ENCODE data around the gene C16orf96. TPM values are rescaled to one million over a fixed set of nuclear protein-coding genes. Genes with fewer than 3 reads are reported as not detected.
A peak's percentile ranks its signal among the peaks of the same experiment; 100 is the strongest.

Gene C16orf96
- total and polyA plus RNA-seq, 2 of the 8 experiments (the other 6 are each of a cell fraction or from before 2014, with no cell fraction given), result 1.0 to 1.3 TPM

DNA sequence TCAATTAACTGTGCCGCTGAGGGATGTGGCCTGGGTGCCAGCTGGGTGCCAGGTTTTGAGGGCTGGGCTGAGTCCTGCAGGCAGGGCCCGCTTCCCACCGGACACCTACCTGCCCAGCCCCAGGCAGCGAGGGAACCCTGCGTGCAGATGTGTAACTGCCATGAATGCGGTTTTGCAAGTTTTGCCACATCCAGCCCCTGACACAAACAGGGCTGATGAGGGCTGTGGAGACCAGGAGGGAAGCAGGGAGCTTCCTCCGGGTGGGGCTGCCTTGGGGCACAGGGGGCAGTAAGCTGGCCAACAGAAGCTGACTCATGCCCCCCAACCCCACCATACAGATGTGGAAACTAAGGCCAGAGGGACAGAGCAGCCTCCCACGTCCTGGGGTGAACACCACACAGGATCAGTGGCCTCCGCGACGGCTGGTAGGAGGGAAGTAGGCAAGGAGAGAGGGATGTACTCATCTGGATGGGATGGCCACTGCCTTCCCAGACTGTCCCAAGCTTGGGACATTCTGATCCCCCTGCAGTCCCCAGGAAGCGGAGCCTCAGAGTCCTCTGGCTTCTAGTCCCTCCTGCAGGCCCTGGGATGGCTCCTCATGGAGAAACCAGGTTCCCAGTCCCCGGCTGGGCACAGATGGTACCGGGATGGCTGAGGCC lies 57.0 kb downstream of the C16orf96 start:
- Histone ChIP-seq H2AK5ac (ENCODE audit: low read depth, low read length) (no peak overlapping the region; the same call in 1 of the 2 replicates), H4K20me1 (replicated peaks in 1 of 2; ENCODE audit: control insufficient read depth in 1 of 2, insufficient read depth in 2 of 2, low read length in 2 of 2) (peaks cover 10 to 21% of the 10 kb centered on the region in 2 experiments), H3K23ac (ENCODE audit: insufficient read length) (no peak overlapping the region), H2BK20ac (ENCODE audit: low read length) (no peak overlapping the region), H3K18ac (ENCODE audit: extremely low read depth, low read length) (peak overlapping the region; percentile 78; the same call in 1 of the 2 replicates), H2BK15ac (ENCODE audit: low read length) (peak overlapping the region; percentile 37; the same call in 1 of the 2 replicates), H3K4me3 (ENCODE audit: extremely low read depth in 1 of 4, insufficient read depth in 2 of 4, low read depth in 3 of 4, low read length in 4 of 4) (peak overlapping the region; percentile 83 to 87 (median 85); a peak in 7 of 8 replicates), H3K79me1 (ENCODE audit: low read depth, low read length) (peaks cover 9% of the 10 kb centered on the region; the same call in 1 of the 2 replicates), H4K8ac (ENCODE audit: extremely low read depth, insufficient read depth, low read length) (0 out of 2 replicates have a peak overlapping the region, but pooled peaks have one; percentile 73), H3K36me3 (ENCODE audit: control insufficient read depth in 2 of 4, insufficient read depth in 4 of 4, low read length in 3 of 4) (peaks cover 2 to 14% (median 7%) of the 10 kb centered on the region in 4 experiments; a peak in 4 of 8 replicates), H3K4me2 (ENCODE audit: insufficient read depth in 1 of 2, low read depth in 2 of 2, low read length in 2 of 2) (peak overlapping the region; percentile 95 to 97), H2AFZ (ENCODE audit: low read length) (no peak overlapping the region), H3K79me2 (ENCODE audit: control insufficient read depth in 1 of 2, insufficient read depth in 2 of 2, low read length in 2 of 2) (peaks cover 13 to 45% of the 10 kb centered on the region in 2 experiments; a peak in 3 of 4 replicates), H3K9ac (replicated peaks in 1 of 4; ENCODE audit: extremely low read depth in 1 of 4, low read depth in 3 of 4, low read length in 3 of 4) (peak overlapping the region in 3 of 4 experiments; percentile 86 to 95 (median 93); a peak in 5 of 7 replicates), H3K27me3 (replicated peaks in 1 of 4; ENCODE audit: control insufficient read depth in 3 of 4, extremely low read depth in 1 of 4, insufficient read depth in 3 of 4, low read length in 3 of 4) (no peaks in the 10 kb centered on the region), H3K4me1 (replicated peaks in 1 of 4; ENCODE audit: control insufficient read depth in 3 of 4, insufficient read depth in 4 of 4, low read length in 3 of 4) (peaks cover 0 to 44% (median 33%) of the 10 kb centered on the region in 4 experiments; a peak in 6 of 7 replicates), H2BK120ac (replicated peaks; ENCODE audit: low read depth, low read length) (peak overlapping the region; percentile 12), H4K5ac (ENCODE audit: insufficient read length, low read depth, low read length) (no peak overlapping the region), H2BK12ac (ENCODE audit: low read depth, low read length) (peak overlapping the region; percentile 77; the same call in 1 of the 2 replicates), H3K56ac (replicated peaks; ENCODE audit: insufficient read length, low read depth, low read length) (peak overlapping the region; percentile 26), H3K4ac (replicated peaks; ENCODE audit: insufficient read length, low read depth, low read length) (peak overlapping the region; percentile 65), H4K91ac (replicated peaks; ENCODE audit: insufficient read length, low read length) (peak overlapping the region; percentile 86), H2BK5ac (ENCODE audit: low read depth, low read length) (peak overlapping the region; percentile 81; the same call in 1 of the 2 replicates), H3K27ac (ENCODE audit: low read depth, low read length) (peak overlapping the region; percentile 91), H3K23me2 (ENCODE audit: low read depth, low read length) (peaks cover 12% of the 10 kb centered on the region), H3K14ac (ENCODE audit: insufficient read length) (no peak overlapping the region), H3K9me3 (ENCODE audit: insufficient read depth in 2 of 2, low read depth in 1 of 2, low read length in 1 of 2) (no peaks in the 10 kb centered on the region)
- no peak for DNase-seq (ENCODE audit: low read depth in 1 of 2, low spot score in 2 of 2)
- ChIA-PET CTCF (ENCODE audit: partially characterized antibody) (interaction anchor here (0.6 to 3.1 kb wide), 15 partner anchors 10 to 107 kb away, joined by 3 to 13 read pairs (median 3); no protein-coding TSS in a partner anchor), POLR2A (ENCODE audit: partially characterized antibody) (interaction anchor here (0.9 to 13.3 kb wide), 13 partner anchors 8 to 112 kb away, joined by 3 to 126 read pairs (median 5); partner anchors contain the start of gene MGRN1)
- WGBS, 2 experiments (ENCODE audit: extremely low coverage in 1 of 2, insufficient coverage in 1 of 2, insufficient read length in 1 of 2, insufficient replicate concordance in 2 of 2, low coverage in 1 of 2, low lambda C conversion rate in 2 of 2, missing lambda C conversion rate in 1 of 2), result 53% methylated on average over 12 of the region's 14 CpGs; no CpG with 5 or more reads in 1 of the 2 experiments
- FAIRE-seq, result no peak
- TF ChIP-seq TAF1 (IDR thresholded peaks at IDR 0.05; ENCODE audit: low read depth, low read length) (0 out of 2 replicates have a peak, but pooled peaks have one; percentile 5), TAF7 (optimal IDR thresholded peaks at IDR 0.05; ENCODE audit: borderline replicate concordance, low read depth, low read length) (peak; percentile 18), BCL11A (IDR thresholded peaks at IDR 0.05; ENCODE audit: low read depth in 2 of 2, low read length in 2 of 2) (no peak), POLR2AphosphoS5 (IDR thresholded peaks at IDR 0.05; ENCODE audit: low read depth, low read length) (0 out of 2 replicates have a peak, but pooled peaks have one; percentile 36)

Measured in H1 (cell line).